GM21381 (cell line): Measurements from ENCODE around the gene CXCL6.

Source experiments
- ATAC-seq: cut with Tn5 transposase; IDR thresholded peaks from one replicate; pipeline ENCODE4 v1.9.1; 2021; ENCODE audit warnings: mild to moderate bottlenecking, moderate library complexity; ENCODE audit not compliant: unreplicated experiment

The CXCL6 gene

DNA sequence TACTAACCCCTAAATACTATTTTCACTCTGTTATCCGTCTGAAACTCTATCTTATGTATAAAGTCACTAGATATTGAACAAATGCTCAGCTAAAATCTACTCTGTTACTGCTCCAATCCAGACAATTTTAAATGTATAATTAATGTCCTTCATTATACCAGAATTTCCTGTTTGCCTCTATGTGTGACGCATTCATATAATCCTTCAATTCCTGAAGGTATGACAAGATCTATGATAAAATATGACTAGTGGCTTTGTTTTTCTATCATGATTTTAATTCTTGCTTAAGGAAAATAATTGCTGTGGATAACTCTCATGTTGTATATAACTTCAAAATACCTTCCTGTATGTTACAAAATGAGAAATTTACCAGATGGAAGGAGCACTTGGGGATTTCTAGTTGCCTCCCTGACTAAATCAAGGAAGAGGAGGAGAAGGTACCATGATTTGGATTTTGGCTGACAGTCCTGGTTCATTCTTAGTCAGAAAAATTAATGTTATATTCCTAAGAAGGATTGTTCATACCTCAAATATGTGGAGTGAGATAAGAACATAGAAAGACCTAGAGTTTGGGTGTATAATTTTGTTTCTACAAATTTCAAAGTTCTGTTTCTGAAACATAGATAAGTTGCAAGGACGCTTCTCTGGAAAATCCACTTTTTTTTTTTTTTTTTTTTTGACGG is 4.9 kb downstream of the CXCL6 start:
- ATAC-seq = no peak

- no peak for ATAC-seq
Measured at GRCh38 chr4:73842696-73843095, 6.2 kb downstream of the CXCL6 start.

DNA sequence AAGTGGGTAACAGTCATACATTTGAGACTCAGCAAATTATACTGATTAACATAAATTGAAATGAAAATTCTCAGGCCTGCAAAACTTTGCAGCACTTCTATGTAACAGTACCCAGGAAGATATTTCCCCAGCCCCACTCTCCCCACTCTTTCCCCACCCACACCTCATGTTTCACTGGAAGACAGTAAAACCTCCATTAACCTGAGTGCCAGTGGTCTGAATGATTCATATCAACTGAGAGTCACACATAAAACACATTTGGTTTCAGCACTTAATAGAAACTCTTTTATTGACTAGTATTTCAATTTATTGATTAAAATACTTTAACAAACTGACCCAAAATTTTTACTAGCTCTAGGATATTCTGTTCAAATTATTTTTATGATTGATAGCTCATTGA is 6.9 kb downstream of the CXCL6 start:
- ATAC-seq = no peak

- no peak for ATAC-seq
Measured at GRCh38 chr4:73844345-73844744, 7.9 kb downstream of the CXCL6 start.

DNA sequence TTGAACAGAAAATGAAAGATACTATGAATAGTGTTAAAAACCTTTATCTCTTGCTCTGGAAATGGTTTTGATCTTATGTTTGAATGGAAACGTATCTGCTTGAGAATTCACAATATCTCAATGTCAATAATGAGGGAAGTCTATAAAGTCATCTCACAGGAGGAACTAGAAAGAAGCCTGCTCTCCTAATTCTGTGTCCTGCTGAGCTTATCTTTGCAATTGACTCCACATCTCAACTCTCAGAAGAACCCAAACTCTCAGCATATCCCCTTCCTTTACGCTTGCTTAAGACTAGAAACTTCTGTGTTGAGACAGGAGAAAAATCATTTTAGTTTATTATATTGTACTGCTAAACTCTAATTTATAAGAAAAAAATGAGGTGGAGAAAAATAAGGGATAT is 8.3 kb downstream of the CXCL6 start:
- ATAC-seq = no peak

- ATAC-seq = no peak
Measured at GRCh38 chr4:73847526-73848182, 11.2 kb downstream of the CXCL6 start.

DNA sequence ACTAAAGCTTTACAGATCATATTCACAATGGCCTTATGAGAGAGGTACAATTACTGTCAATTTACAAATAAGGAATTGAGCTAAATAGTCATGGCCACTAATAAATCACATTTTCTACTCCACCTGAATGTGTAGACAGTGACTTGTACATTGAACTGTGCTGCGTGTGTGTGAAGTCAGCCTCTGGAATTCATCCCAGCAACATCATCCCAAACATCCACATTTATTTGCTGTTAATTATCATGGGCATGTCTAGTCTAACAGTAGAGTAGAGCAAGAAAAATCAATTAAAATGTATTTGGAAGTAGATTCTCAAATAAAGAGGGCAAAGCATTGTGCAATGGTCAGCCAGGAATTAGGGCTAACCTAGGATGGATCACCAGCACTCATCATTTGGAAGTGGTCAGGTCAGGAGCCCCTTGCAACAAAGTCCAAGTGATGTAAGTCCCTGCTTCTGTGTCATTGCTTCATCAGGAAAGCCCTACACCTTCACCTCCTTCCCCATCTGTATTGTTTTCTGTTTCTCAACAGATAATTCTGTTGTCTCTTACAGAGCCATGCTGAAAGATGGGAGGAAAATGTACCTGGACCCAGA is 11.8 kb downstream of the CXCL6 start:
- no peak for ATAC-seq

DNA sequence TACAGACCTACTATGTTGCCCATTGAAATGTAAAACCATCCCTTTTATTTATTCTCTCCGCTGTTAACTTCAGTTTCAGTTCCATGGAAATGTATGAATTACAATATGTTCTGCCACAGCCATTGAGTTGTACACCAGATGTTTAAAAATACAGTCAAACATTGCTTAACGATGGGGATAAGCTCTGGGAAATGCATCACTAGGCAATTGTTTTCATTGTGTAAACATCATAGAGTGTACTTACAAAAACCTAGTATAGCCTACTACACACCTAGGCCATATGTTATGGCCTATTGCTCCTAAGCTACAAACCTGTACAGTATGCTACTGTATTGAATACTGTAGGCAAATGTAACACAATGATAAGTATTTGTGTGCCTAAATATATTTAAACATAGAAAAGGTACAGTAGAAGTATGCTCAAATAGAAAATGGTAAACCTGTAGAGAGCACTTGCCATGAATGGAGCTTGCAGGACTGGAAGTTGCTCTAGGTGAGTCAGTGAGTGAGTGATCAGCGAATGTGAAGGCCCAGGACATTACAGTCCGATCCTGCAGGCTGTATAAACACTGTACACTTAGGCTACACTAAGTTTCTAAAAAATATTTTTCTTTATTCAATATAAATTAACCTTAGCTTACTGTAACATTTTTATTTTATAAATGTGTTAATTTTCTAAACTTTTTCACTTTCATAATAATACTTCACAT is 13.9 kb downstream of the CXCL6 start:
- no peak for ATAC-seq

DNA sequence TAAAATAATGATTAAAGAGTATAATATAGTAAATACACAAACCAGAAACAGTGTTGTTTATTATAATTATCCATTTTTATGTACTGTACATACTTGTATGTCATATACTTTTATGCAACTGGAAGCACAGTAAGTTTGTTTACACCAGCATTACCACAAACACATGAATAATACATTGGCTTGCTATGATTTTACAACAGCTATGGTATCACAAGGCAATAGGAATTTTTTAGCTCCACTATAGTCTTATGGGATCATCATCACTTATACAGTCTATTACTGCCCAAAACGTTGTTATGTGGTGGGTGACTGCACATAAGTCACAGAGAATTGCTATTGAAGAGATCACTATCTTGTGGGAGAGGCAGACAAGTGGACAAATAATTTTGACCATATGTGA is 14.8 kb downstream of the CXCL6 start:
- no peak for ATAC-seq

DNA sequence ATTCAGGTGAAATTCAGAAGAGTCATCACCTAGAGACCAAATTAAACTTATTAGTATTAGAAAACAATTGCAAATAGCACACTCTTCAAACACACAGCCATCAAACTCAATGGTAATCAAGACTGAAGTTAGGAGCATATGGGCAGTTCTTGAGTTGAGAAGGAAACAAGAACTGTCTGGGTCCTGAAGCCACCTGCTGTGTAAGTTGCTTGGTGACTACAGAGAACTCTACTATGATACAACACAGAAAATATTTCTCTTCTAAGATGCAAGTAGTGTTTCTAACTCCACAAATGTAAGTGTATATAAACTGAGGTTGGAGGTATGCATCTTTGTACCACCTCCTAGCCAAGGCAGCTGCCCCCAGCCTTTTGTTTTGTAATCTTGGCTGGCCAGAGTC is 16.3 kb downstream of the CXCL6 start:
- no peak for ATAC-seq

- ATAC-seq = no peak
Measured at GRCh38 chr4:73853246-73853704, 16.8 kb downstream of the CXCL6 start, which contains the start of gene PF4V1. Gene PF4V1, plus strand, starts transcription at chr4:73853296. Its CDS starts 67 bp downstream, at chr4:73853363.

GRCh38 chr4:73853718-73854473 is 17.4 kb downstream of the CXCL6 start:
- ATAC-seq = no peak

DNA sequence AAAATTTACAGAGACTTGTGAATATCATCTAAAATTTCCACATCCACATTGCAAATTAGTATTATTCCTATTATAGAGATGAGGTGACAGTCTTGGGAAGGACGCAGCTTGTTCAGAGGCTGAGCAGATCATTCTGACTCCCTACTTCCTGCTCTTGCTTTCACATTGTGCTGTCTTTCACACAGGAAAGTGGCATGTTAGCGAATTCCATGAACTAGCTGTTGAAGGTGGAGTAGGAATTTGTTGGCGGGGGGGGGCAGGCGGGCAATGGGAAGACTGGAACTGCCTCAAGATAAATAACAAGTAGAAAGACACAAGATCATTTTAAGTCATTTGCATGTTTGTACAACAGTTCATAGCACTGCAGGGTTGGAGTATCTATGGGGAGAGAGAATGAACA is 18.9 kb downstream of the CXCL6 start:
- ATAC-seq = no peak

GRCh38 chr4:73856518-73856917 is 20.0 kb downstream of the CXCL6 start:
- no peak for ATAC-seq

GRCh38 chr4:73859614-73860088 is 23.2 kb downstream of the CXCL6 start:
- no peak for ATAC-seq

GRCh38 chr4:73860181-73860580 is 23.7 kb downstream of the CXCL6 start:
- no peak for ATAC-seq

DNA sequence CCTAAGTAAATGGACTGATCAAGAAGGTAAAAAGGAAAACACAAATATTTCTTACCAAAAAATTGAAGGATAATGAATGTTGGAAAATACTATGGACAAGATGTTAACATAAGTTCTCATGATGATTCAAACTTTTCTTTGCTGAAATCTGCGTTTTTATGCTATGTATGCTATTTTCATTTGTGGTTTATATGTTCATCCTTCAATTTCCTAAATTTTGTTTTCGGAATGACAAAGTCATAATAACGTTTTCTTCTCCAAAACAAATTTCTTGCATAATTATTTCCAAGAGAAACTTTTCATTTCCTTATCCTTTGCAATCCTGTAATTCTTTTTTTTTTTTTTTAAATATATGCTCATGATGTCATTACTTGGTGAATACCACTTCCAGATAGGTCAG is 24.4 kb downstream of the CXCL6 start:
- no peak for ATAC-seq

GRCh38 chr4:73862322-73862721 is 25.8 kb downstream of the CXCL6 start:
- no peak for ATAC-seq

DNA sequence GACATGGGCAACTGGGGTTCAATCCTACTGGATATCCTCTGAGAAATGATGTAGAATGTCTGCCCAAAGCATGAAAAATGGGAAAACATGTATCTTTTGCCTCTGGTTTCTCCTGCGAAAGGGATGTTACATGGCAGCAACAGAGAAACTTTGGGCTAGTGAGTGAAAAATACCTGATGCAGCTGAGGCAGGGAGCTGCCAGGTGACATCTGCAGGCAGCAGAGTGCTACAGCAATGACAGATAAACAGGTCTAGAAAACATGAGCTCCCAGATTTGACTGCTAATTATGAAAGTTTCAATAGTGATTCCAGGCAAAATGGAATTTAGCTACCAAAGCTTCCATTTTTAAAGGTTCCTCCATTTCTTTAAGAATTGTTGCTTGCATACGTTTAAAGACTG is 27.9 kb downstream of the CXCL6 start:
- no peak for ATAC-seq

DNA sequence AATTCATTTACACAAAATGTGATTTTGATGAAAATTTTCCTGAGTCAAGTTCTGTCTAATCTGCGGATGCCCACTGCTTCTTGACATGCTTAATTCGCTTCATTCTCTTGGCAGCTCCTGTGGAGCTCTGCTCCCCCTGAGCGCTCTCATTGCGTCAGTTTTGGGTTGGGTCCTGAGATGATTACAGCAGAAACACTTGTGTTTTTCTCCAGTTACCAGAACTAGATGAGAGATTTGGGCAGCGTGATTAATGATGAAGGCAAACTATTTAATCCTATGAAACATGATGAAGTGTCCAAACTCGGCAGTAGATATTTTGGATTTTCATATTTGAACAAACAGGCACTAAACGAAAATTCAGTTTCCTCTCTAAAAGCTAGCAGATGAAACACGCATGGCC is 28.5 kb downstream of the CXCL6 start:
- no peak for ATAC-seq
